H9 (cell line): Measurements from ENCODE around the gene ABCD1. TPM values are rescaled to one million over a fixed set of nuclear protein-coding genes. Genes with fewer than 3 reads are reported as not detected.

Source experiments
- DNase-seq: peaks from one replicate; pipeline ENCODE4 v3.0.0-alpha.2; 2017
- H2AFZ ChIP-seq: one replicate; pipeline ENCODE4 v1.6.1; 2013; ENCODE audit warnings: mild to moderate bottlenecking, low read length, control low read depth, moderate library complexity
- H2AK5ac ChIP-seq: 2 replicates; pipeline ENCODE4 v1.6.1; 2013; ENCODE audit warnings: low read length, control low read depth, mixed read lengths; ENCODE audit not compliant: insufficient read length
- H2BK120ac ChIP-seq: one replicate; pipeline ENCODE4 v1.6.1; 2013; ENCODE audit warnings: low read depth, mild to moderate bottlenecking, low read length, control low read depth, inconsistent platforms; ENCODE audit not compliant: poor library complexity, severe bottlenecking
- H2BK12ac ChIP-seq: 2 replicates; pipeline ENCODE4 v1.6.1; 2013; ENCODE audit warnings: low read length, control low read depth, mixed read lengths, low read depth; ENCODE audit not compliant: insufficient read length
- H2BK15ac ChIP-seq: 2 replicates; pipeline ENCODE4 v1.6.1; 2013; ENCODE audit warnings: low read depth, low read length, control low read depth
- H2BK20ac ChIP-seq: one replicate; pipeline ENCODE4 v1.6.1; 2013; ENCODE audit warnings: low read depth, mild to moderate bottlenecking, low read length, control low read depth, inconsistent platforms; ENCODE audit not compliant: poor library complexity, severe bottlenecking
- H2BK5ac ChIP-seq: 2 replicates; pipeline ENCODE4 v1.6.1; 2013; ENCODE audit warnings: low read length, control low read depth, mixed read lengths; ENCODE audit not compliant: insufficient read length
- H3K14ac ChIP-seq: 2 replicates; pipeline ENCODE4 v1.6.1; 2013; ENCODE audit warnings: low read length, control low read depth; ENCODE audit not compliant: insufficient read depth
- H3K18ac ChIP-seq: 2 replicates; pipeline ENCODE4 v1.6.1; 2013; ENCODE audit warnings: low read depth, mild to moderate bottlenecking, mixed read lengths, low read length, control low read depth; ENCODE audit not compliant: insufficient read length
- H3K23ac ChIP-seq: 2 replicates; pipeline ENCODE4 v1.6.1; 2013; ENCODE audit warnings: low read length, control low read depth, mixed read lengths, low read depth; ENCODE audit not compliant: insufficient read length
- H3K23me2 ChIP-seq: 2 replicates; pipeline ENCODE4 v1.6.1; 2013; ENCODE audit warnings: low read depth, mild to moderate bottlenecking, mixed read lengths, low read length, control low read depth; ENCODE audit not compliant: insufficient read length, poor library complexity, severe bottlenecking
- H3K27ac ChIP-seq: 2 replicates; pipeline ENCODE4 v1.5.1; 2013; ENCODE audit warnings: low read length, control low read depth, mixed read lengths, low read depth; ENCODE audit not compliant: insufficient read length
- H3K27me3 ChIP-seq: 2 replicates; pipeline ENCODE4 v1.6.1; 2013; ENCODE audit warnings: low read length, control low read depth, inconsistent platforms; ENCODE audit not compliant: insufficient read depth
- H3K4ac ChIP-seq: 2 replicates; pipeline ENCODE4 v1.6.1; 2013; ENCODE audit warnings: low read depth, mild to moderate bottlenecking, control low read depth, inconsistent platforms, low read length, moderate library complexity
- H3K4me1 ChIP-seq: 2 replicates; pipeline ENCODE4 v1.6.1; 2013; ENCODE audit warnings: low read length, control low read depth, inconsistent platforms; ENCODE audit not compliant: insufficient read depth
- H3K4me2 ChIP-seq: 2 replicates; pipeline ENCODE4 v1.6.1; 2013; ENCODE audit warnings: low read length, control low read depth, mixed read lengths; ENCODE audit not compliant: insufficient read length, insufficient read depth
- H3K56ac ChIP-seq: 2 replicates; pipeline ENCODE4 v1.6.1; 2013; ENCODE audit warnings: low read depth, mild to moderate bottlenecking, mixed read lengths, low read length, control low read depth; ENCODE audit not compliant: insufficient read length
- H3K79me1 ChIP-seq: 2 replicates; pipeline ENCODE4 v1.6.1; 2013; ENCODE audit warnings: low read depth, mild to moderate bottlenecking, moderate library complexity, low read length, control low read depth, inconsistent platforms; ENCODE audit not compliant: insufficient read depth, poor library complexity, severe bottlenecking
- H3K79me2 ChIP-seq: 2 replicates; pipeline ENCODE4 v1.6.1; 2013; ENCODE audit warnings: low read length, control low read depth, inconsistent platforms; ENCODE audit not compliant: insufficient read depth
- H3K9ac ChIP-seq: 2 replicates; pipeline ENCODE4 v1.6.1; 2013; ENCODE audit warnings: low read length, control low read depth, mixed read lengths; ENCODE audit not compliant: insufficient read length; ENCODE audit errors: extremely low read depth
- H3K9me3 ChIP-seq: one replicate; pipeline ENCODE4 v1.6.1; 2013; ENCODE audit warnings: low read depth, low read length, inconsistent platforms; ENCODE audit not compliant: control insufficient read depth
- H3T11ph ChIP-seq: one replicate; pipeline ENCODE4 v1.6.1; 2013; ENCODE audit warnings: mild to moderate bottlenecking, low read length, control low read depth, inconsistent platforms
- H4K20me1 ChIP-seq: one replicate; pipeline ENCODE4 v1.6.1; 2013; ENCODE audit not compliant: control insufficient read depth, insufficient read length, insufficient read depth
- H4K5ac ChIP-seq: 2 replicates; pipeline ENCODE4 v1.6.1; 2013; ENCODE audit warnings: low read depth, mild to moderate bottlenecking, mixed read lengths, low read length, control low read depth; ENCODE audit not compliant: insufficient read length
- H4K8ac ChIP-seq: replicated peaks from 2 replicates; pipeline ENCODE4 v1.6.1; 2013; ENCODE audit warnings: low read length, control low read depth, mixed read lengths, low read depth; ENCODE audit not compliant: insufficient read length
- H4K91ac ChIP-seq: 2 replicates; pipeline ENCODE4 v1.6.1; 2013; ENCODE audit warnings: low read depth, mild to moderate bottlenecking, moderate library complexity, mixed read lengths, low read length, control low read depth; ENCODE audit not compliant: insufficient read length
- H3K27ac Mint-ChIP-seq, 3 experiments: 2 replicates in 2 of 3; 3 replicates in 1 of 3; pipeline ENCODE4 v1.8.0; 2020 to 2021; ENCODE audit warnings: mixed read lengths in 3 of 3, mild to moderate bottlenecking in 1 of 3, moderate library complexity in 1 of 3
- H3K27me3 Mint-ChIP-seq: 2 replicates; pipeline ENCODE4 v1.8.0; 2021; ENCODE audit warnings: low read depth, mild to moderate bottlenecking, moderate library complexity, mixed read lengths
- H3K36me3 Mint-ChIP-seq, 3 experiments: 2 replicates in 2 of 3; 3 replicates in 1 of 3; pipeline ENCODE4 v1.8.0; 2020 to 2021; ENCODE audit warnings: low read depth in 3 of 3, mixed read lengths in 3 of 3; ENCODE audit not compliant: insufficient read depth in 1 of 3
- H3K4me1 Mint-ChIP-seq, 2 experiments: 2 replicates each; pipeline ENCODE4 v1.8.0; 2020; ENCODE audit warnings: mixed read lengths in 2 of 2
- H3K4me3 Mint-ChIP-seq, 2 experiments: 2 replicates in 1 of 2; 3 replicates in 1 of 2; pipeline ENCODE4 v1.8.0; 2020 to 2021; ENCODE audit warnings: mild to moderate bottlenecking in 2 of 2, mixed read lengths in 2 of 2, moderate library complexity in 1 of 2
- H3K9me3 Mint-ChIP-seq, 2 experiments: 2 replicates in 1 of 2; 3 replicates in 1 of 2; pipeline ENCODE4 v1.8.0; 2020; ENCODE audit warnings: mild to moderate bottlenecking in 2 of 2, mixed read lengths in 2 of 2, moderate library complexity in 1 of 2
- CTCF ChIP-seq: fragments of 200-600 bp; sonication (generic); conservative IDR thresholded peaks from 3 replicates; pipeline ENCODE4 v1.8.0; 2021; ENCODE audit warnings: antibody characterized with exemption, mild to moderate bottlenecking
- WGBS: extraction: QIAGEN DNeasy Blood & Tissue Kit; methylation state at CpG from one replicate; pipeline ENCODE4 v1.1.7; 2013; ENCODE audit warnings: missing lambda C conversion rate, low lambda C conversion rate, mixed read lengths; ENCODE audit not compliant: insufficient read length; ENCODE audit errors: extremely low coverage; 5-methylcytosine and 5-hydroxymethylcytosine counted together
- total RNA-seq: library from RNA; stranded (reverse); gene quantifications from 2 replicates; pipeline ENCODE4 v1.2.1, GENCODE V29; 2021

Gene ABCD1
- total RNA-seq, 1 experiment from 2014 or later: 11.1 TPM

DNA sequence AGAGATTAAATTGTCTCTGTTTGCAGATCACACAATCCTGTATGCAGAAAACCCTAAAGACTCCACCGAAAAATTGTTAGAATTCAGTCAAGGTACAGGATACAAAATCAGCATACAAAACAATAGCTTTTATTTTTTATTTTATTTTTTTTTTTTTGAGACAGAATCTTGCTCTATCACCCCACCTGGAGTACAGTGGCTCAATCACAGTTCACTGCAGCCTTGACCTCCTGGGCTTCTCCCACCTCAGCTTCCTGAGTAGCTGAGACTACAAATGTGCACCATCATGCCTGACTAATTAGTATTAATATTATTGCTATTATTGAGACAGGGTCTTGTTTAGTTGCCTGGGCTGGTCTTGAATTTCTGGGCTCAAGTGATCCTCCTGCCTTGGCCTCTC lies 30.5 kb downstream of the ABCD1 start:
- Histone ChIP-seq H3K14ac (no peak overlapping the region), H4K20me1 (no peaks in the 10 kb centered on the region), H2BK20ac (no peak overlapping the region), H4K5ac (no peak overlapping the region), H4K91ac (no peak overlapping the region), H3K79me1 (no peaks in the 10 kb centered on the region), H3K27ac (no peak overlapping the region), H3K9ac (no peak overlapping the region), H3T11ph (no peak overlapping the region), H3K9me3 (peaks cover 32% of the 10 kb centered on the region), H3K27me3 (no peaks in the 10 kb centered on the region), H3K18ac (no peak overlapping the region), H3K56ac (no peak overlapping the region), H2AFZ (no peak overlapping the region), H4K8ac (no peak overlapping the region), H3K4me2 (no peak overlapping the region), H2BK12ac (no peak overlapping the region), H3K4ac (no peak overlapping the region), H3K23ac (no peak overlapping the region), H3K23me2 (no peaks in the 10 kb centered on the region), H2BK15ac (no peak overlapping the region), H2AK5ac (no peak overlapping the region), H3K79me2 (no peaks in the 10 kb centered on the region), H2BK5ac (no peak overlapping the region), H3K4me1 (no peaks in the 10 kb centered on the region), H2BK120ac (no peak overlapping the region)
- Mint-ChIP-seq H3K4me3 (no peak overlapping the region), H3K27ac (no peak overlapping the region), H3K27me3 (peaks cover 6% of the 10 kb centered on the region), H3K9me3 (peaks cover 74 to 77% of the 10 kb centered on the region in 2 experiments), H3K4me1 (no peaks in the 10 kb centered on the region), H3K36me3 (peaks cover 0 to under 1% (median 0%) of the 10 kb centered on the region in 3 experiments; a peak in 3 of 7 replicates)
- no CpG with 5 or more reads among the region's 1 CpG for WGBS
- peak; percentile 31; the same call in 2 of the 3 replicates for TF ChIP-seq CTCF
- DNase-seq: no peak
